Mammary epithelial cell (primary cell): ENCODE results near the gene CD151.

ENCODE experiments used
- CTCF ChIP-seq, 2 donors: IDR thresholded peaks in 1 of 2; conservative IDR thresholded peaks in 1 of 2; 2 replicates each; pipeline ENCODE4 v1.5.1; 2011 to 2012; ENCODE audit warnings: inconsistent platforms in 2 of 2, low read length in 2 of 2, mild to moderate bottlenecking in 2 of 2, control low read depth in 1 of 2, low read depth in 1 of 2; ENCODE audit not compliant: insufficient read depth in 1 of 2; ENCODE audit errors: extremely low read depth in 1 of 2
- EZH2 ChIP-seq: IDR thresholded peaks from 2 replicates; pipeline ENCODE4 v1.6.1; 2012; ENCODE audit warnings: low read length, inconsistent platforms, borderline replicate concordance

GRCh38 chr11:803770-804598 lies 28.8 kb upstream of the CD151 start:
- TF ChIP-seq CTCF (conservative IDR thresholded peaks at IDR 0.05 in 1 of 2, IDR thresholded peaks at IDR 0.05 in 1 of 2; ENCODE audit: extremely low read depth in 1 of 2, insufficient read depth in 1 of 2, low read depth in 1 of 2, low read length in 2 of 2): no peak
- TF ChIP-seq EZH2: no peak
